WTC11 (cell line): ENCODE results near the gene PANK4. TPM values are rescaled to one million over a fixed set of nuclear protein-coding genes. Genes with fewer than 3 reads are reported as not detected.

Experiments used
- ATF3 ChIP-seq: sonication (generic); formaldehyde crosslinking; conservative IDR thresholded peaks from 2 replicates; pipeline ENCODE4 v1.8.1; 2022; ENCODE audit warnings: mild to moderate bottlenecking, missing genetic modification reagents
- E2F5 ChIP-seq: sonication (generic); formaldehyde crosslinking; IDR thresholded peaks from 2 replicates; pipeline ENCODE4 v1.8.1; 2022; ENCODE audit warnings: mild to moderate bottlenecking, moderate library complexity, missing genetic modification reagents
- ELF4 ChIP-seq: sonication (generic); formaldehyde crosslinking; IDR thresholded peaks from 2 replicates; pipeline ENCODE4 v1.8.1; 2022; ENCODE audit warnings: low read depth, mild to moderate bottlenecking, moderate library complexity, missing genetic modification reagents
- FOXJ3 ChIP-seq: sonication (generic); formaldehyde crosslinking; IDR thresholded peaks from 2 replicates; pipeline ENCODE4 v1.9.0; 2021; ENCODE audit warnings: missing genetic modification reagents, mild to moderate bottlenecking, borderline replicate concordance
- FOXP1 ChIP-seq: sonication (generic); formaldehyde crosslinking; IDR thresholded peaks from 2 replicates; pipeline ENCODE4 v1.8.0; 2022; ENCODE audit warnings: missing genetic modification reagents, mild to moderate bottlenecking, moderate library complexity, borderline replicate concordance
- FOXP4 ChIP-seq: sonication (generic); formaldehyde crosslinking; IDR thresholded peaks from 2 replicates; pipeline ENCODE4 v1.8.0; 2022; ENCODE audit warnings: mild to moderate bottlenecking, missing genetic modification reagents
- GRHL2 ChIP-seq: fragments of 250-450 bp; sonication (Bioruptor Pico); IDR thresholded peaks from 2 replicates; pipeline ENCODE4 v1.8.0; 2022; ENCODE audit warnings: mild to moderate bottlenecking, moderate library complexity; ENCODE audit not compliant: insufficient replicate concordance, severe bottlenecking
- HMGXB4 ChIP-seq: sonication (generic); formaldehyde crosslinking; IDR thresholded peaks from 2 replicates; pipeline ENCODE4 v1.8.1; 2023; ENCODE audit warnings: mild to moderate bottlenecking, moderate library complexity, missing genetic modification reagents
- IRF1 ChIP-seq: sonication (generic); formaldehyde crosslinking; IDR thresholded peaks from 2 replicates; pipeline ENCODE4 v1.8.0; 2023; ENCODE audit warnings: missing genetic modification reagents
- IRF2 ChIP-seq: sonication (generic); formaldehyde crosslinking; IDR thresholded peaks from 2 replicates; pipeline ENCODE4 v1.8.0; 2022; ENCODE audit warnings: low read depth, missing genetic modification reagents, borderline replicate concordance
- JAZF1 ChIP-seq: fragments of 250-450 bp; sonication (Bioruptor Pico); IDR thresholded peaks from 2 replicates; pipeline ENCODE4 v1.9.0; 2021; ENCODE audit warnings: moderate library complexity, mild to moderate bottlenecking, inconsistent platforms
- KAT7 ChIP-seq: sonication (generic); formaldehyde crosslinking; IDR thresholded peaks from 2 replicates; pipeline ENCODE4 v1.8.1; 2023; ENCODE audit warnings: missing genetic modification reagents, mild to moderate bottlenecking, borderline replicate concordance
- MAX ChIP-seq: sonication (generic); formaldehyde crosslinking; IDR thresholded peaks from 2 replicates; pipeline ENCODE4 v1.8.0; 2022; ENCODE audit warnings: mild to moderate bottlenecking, missing genetic modification reagents
- MXD4 ChIP-seq: fragments of 250-450 bp; sonication (Bioruptor Pico); IDR thresholded peaks from 2 replicates; pipeline ENCODE4 v1.8.0; 2021; ENCODE audit warnings: mild to moderate bottlenecking, moderate library complexity, borderline replicate concordance
- NFE2L1 ChIP-seq: sonication (generic); formaldehyde crosslinking; IDR thresholded peaks from 2 replicates; pipeline ENCODE4 v1.8.1; 2023; ENCODE audit warnings: missing genetic modification reagents
- NFYB ChIP-seq: sonication (generic); formaldehyde crosslinking; conservative IDR thresholded peaks from 2 replicates; pipeline ENCODE4 v1.8.0; 2022; ENCODE audit warnings: low read depth, missing genetic modification reagents
- PRDM15 ChIP-seq: sonication (generic); formaldehyde crosslinking; IDR thresholded peaks from 2 replicates; pipeline ENCODE4 v1.8.0; 2022; ENCODE audit warnings: missing genetic modification reagents
- RELA ChIP-seq: sonication (generic); formaldehyde crosslinking; IDR thresholded peaks from 2 replicates; pipeline ENCODE4 v1.8.1; 2022; ENCODE audit warnings: missing genetic modification reagents, mild to moderate bottlenecking, borderline replicate concordance
- RORB ChIP-seq: fragments of 250-450 bp; sonication (Bioruptor Pico); IDR thresholded peaks from 2 replicates; pipeline ENCODE4 v1.9.0; 2021; ENCODE audit warnings: mild to moderate bottlenecking
- SOX15 ChIP-seq: fragments of 250-450 bp; sonication (Bioruptor Pico); IDR thresholded peaks from 2 replicates; pipeline ENCODE4 v1.9.0; 2021; ENCODE audit warnings: mild to moderate bottlenecking
- TEAD4 ChIP-seq: sonication (generic); formaldehyde crosslinking; IDR thresholded peaks from 2 replicates; pipeline ENCODE4 v1.8.0; 2022; ENCODE audit warnings: mild to moderate bottlenecking, missing genetic modification reagents
- TP53 ChIP-seq: sonication (generic); formaldehyde crosslinking; IDR thresholded peaks from 2 replicates; pipeline ENCODE4 v1.8.1; 2023; ENCODE audit warnings: mild to moderate bottlenecking, missing genetic modification reagents
- USF1 ChIP-seq: sonication (generic); formaldehyde crosslinking; IDR thresholded peaks from 2 replicates; pipeline ENCODE4 v1.8.0; 2022; ENCODE audit warnings: mild to moderate bottlenecking, missing genetic modification reagents
- USF2 ChIP-seq: sonication (generic); formaldehyde crosslinking; IDR thresholded peaks from 2 replicates; pipeline ENCODE4 v1.8.1; 2023; ENCODE audit warnings: mild to moderate bottlenecking, missing genetic modification reagents, moderate library complexity
- ZBTB21 ChIP-seq: sonication (generic); formaldehyde crosslinking; IDR thresholded peaks from 2 replicates; pipeline ENCODE4 v1.8.1; 2023; ENCODE audit warnings: mild to moderate bottlenecking, missing genetic modification reagents, borderline replicate concordance
- ZMAT4 ChIP-seq: fragments of 250-450 bp; sonication (Bioruptor Pico); IDR thresholded peaks from 2 replicates; pipeline ENCODE4 v1.9.0; 2021; ENCODE audit warnings: mild to moderate bottlenecking
- ZNF138 ChIP-seq: sonication (generic); formaldehyde crosslinking; conservative IDR thresholded peaks from 2 replicates; pipeline ENCODE4 v1.8.1; 2022; ENCODE audit warnings: mild to moderate bottlenecking, moderate library complexity, missing genetic modification reagents
- ZNF263 ChIP-seq: sonication (generic); formaldehyde crosslinking; IDR thresholded peaks from 2 replicates; pipeline ENCODE4 v1.8.1; 2022; ENCODE audit warnings: low read depth, mild to moderate bottlenecking, moderate library complexity, missing genetic modification reagents
- total RNA-seq: library from RNA; stranded (reverse); gene quantifications from 3 replicates; pipeline ENCODE4 v1.2.3, GENCODE V29; 2021

PANK4 gene
- total RNA-seq, 1 experiment from 2014 or later: 52.5 TPM

- no peak for TF ChIP-seq FOXJ3 (CRISPR knock-in tag)
- TF ChIP-seq ATF3: no peak
- TF ChIP-seq IRF1 (CRISPR knock-in tag): peak; percentile 83; the same call in 1 of the 2 replicates
- no peak for TF ChIP-seq JAZF1
- 0 out of 2 replicates have a peak, but pooled peaks have one; percentile 69 for TF ChIP-seq FOXP4
- TF ChIP-seq RORB (CRISPR knock-in tag): no peak
- TF ChIP-seq E2F5 (CRISPR knock-in tag): no peak
- TF ChIP-seq FOXP1 (CRISPR knock-in tag): peak; percentile 67; the same call in 1 of the 2 replicates
- TF ChIP-seq NFYB: no peak
- no peak; the same call in 1 of the 2 replicates for TF ChIP-seq USF1
- TF ChIP-seq ZNF263 (CRISPR knock-in tag): no peak
- no peak for TF ChIP-seq ZNF138 (CRISPR knock-in tag)
- no peak for TF ChIP-seq MXD4 (CRISPR knock-in tag)
- TF ChIP-seq ZBTB21: no peak
- no peak for TF ChIP-seq MAX
- no peak for TF ChIP-seq GRHL2 (CRISPR knock-in tag)
- TF ChIP-seq KAT7: no peak
- TF ChIP-seq ZMAT4 (CRISPR knock-in tag): no peak
- no peak for TF ChIP-seq TEAD4
- 0 out of 2 replicates have a peak, but pooled peaks have one; percentile 30 for TF ChIP-seq PRDM15 (CRISPR knock-in tag)
- TF ChIP-seq SOX15 (CRISPR knock-in tag): no peak
- no peak for TF ChIP-seq HMGXB4 (CRISPR knock-in tag)
- TF ChIP-seq ELF4 (CRISPR knock-in tag): no peak
- no peak for TF ChIP-seq USF2 (CRISPR knock-in tag)
- TF ChIP-seq IRF2 (CRISPR knock-in tag): no peak
- peak; percentile 42; the same call in 1 of the 2 replicates for TF ChIP-seq RELA
- 0 out of 2 replicates have a peak, but pooled peaks have one; percentile 51 for TF ChIP-seq TP53 (CRISPR knock-in tag)
- peak; percentile 17; the same call in 1 of the 2 replicates for TF ChIP-seq NFE2L1 (CRISPR knock-in tag)
Measured at GRCh38 chr1:2468041-2468472, 58.3 kb downstream of the PANK4 start (continued).
